Activated naive CD4-positive, alpha-beta T cell treated with anti-CD3 and anti-CD28 coated beads, Interleukin-2, amount 50 U/mL, for 72 hours (primary cell): Measurements from ENCODE around the gene RGS7BP. TPM values are rescaled to one million over a fixed set of nuclear protein-coding genes. Genes with fewer than 3 reads are reported as not detected.
"Not testable (repeated sequence)": the region's sequence is repeated elsewhere in the genome, so short reads cannot be mapped to it uniquely, and the experiment has no call there.

Source experiments
- ATAC-seq, 2 donors: fragments of 150-1000 bp; cut with Tn5 transposase; 2 replicates each; pipeline ENCODE4 v1.10.0; 2021; ENCODE audit warnings: mild to moderate bottlenecking in 2 of 2, moderate library complexity in 2 of 2
- DNase-seq, 2 donors: peaks; one replicate each; pipeline ENCODE4 v3.0.0; 2021 to 2022; ENCODE audit warnings: low spot score in 2 of 2
- H3K27ac Mint-ChIP-seq, 2 donors: one replicate each; pipeline ENCODE4 v1.8.0; 2022; ENCODE audit warnings: mild to moderate bottlenecking in 2 of 2, mixed read lengths in 2 of 2
- H3K36me3 Mint-ChIP-seq, 2 donors: one replicate each; pipeline ENCODE4 v1.8.0; 2022; ENCODE audit warnings: mixed read lengths in 2 of 2
- H3K9me3 Mint-ChIP-seq, 2 donors: one replicate each; pipeline ENCODE4 v1.8.0; 2022; ENCODE audit warnings: mixed read lengths in 2 of 2
- total RNA-seq, 2 donors: library from RNA; stranded (reverse); gene quantifications; one replicate each; pipeline ENCODE4 v1.2.3, GENCODE V29; 2022

RGS7BP gene
- total RNA-seq, 2 donors from 2014 or later = not detected

GRCh38 chr5:64526734-64527439, 21.1 kb downstream of the RGS7BP start:
- no peaks in the 10 kb centered on the region for H3K36me3 Mint-ChIP-seq
- no peak overlapping the region for H3K27ac Mint-ChIP-seq
- peaks cover 0 to 3% of the 10 kb centered on the region in 2 donors for H3K9me3 Mint-ChIP-seq
- ATAC-seq (no peak), DNase-seq (no peak)

- DNase-seq = no peak
- H3K27ac Mint-ChIP-seq = no peak overlapping the region
- no peak for ATAC-seq
- H3K36me3 Mint-ChIP-seq = no peaks in the 10 kb centered on the region
- no peaks in the 10 kb centered on the region for H3K9me3 Mint-ChIP-seq
These were observed 24.3 kb downstream of the RGS7BP start for GRCh38 chr5:64530076-64530475.

- Mint-ChIP-seq H3K9me3 (no peaks in the 10 kb centered on the region), H3K36me3 (no peaks in the 10 kb centered on the region), H3K27ac (no peak overlapping the region)
- ATAC-seq (no peak), DNase-seq (no peak)
These were observed 26.4 kb downstream of the RGS7BP start for GRCh38 chr5:64532212-64532611.

- DNase-seq (no peak), ATAC-seq (no peak)
- Mint-ChIP-seq H3K36me3 (no peaks in the 10 kb centered on the region), H3K27ac (no peak overlapping the region), H3K9me3 (no peaks in the 10 kb centered on the region)
These were observed 26.8 kb downstream of the RGS7BP start for GRCh38 chr5:64532657-64533056.

GRCh38 chr5:64534033-64534432, 28.2 kb downstream of the RGS7BP start:
- no peak for ATAC-seq
- no peaks in the 10 kb centered on the region for H3K9me3 Mint-ChIP-seq
- H3K36me3 Mint-ChIP-seq = no peaks in the 10 kb centered on the region
- no peak overlapping the region for H3K27ac Mint-ChIP-seq
- no peak for DNase-seq

GRCh38 chr5:64557911-64558310, 52.1 kb downstream of the RGS7BP start:
- Mint-ChIP-seq H3K36me3 (peaks cover 0 to 10% of the 10 kb centered on the region in 2 donors), H3K9me3 (peaks cover 13% of the 10 kb centered on the region in 2 donors), H3K27ac (no peak overlapping the region)
- DNase-seq (no peak), ATAC-seq (no peak)

- DNase-seq, ATAC-seq, H3K27ac Mint-ChIP-seq: not testable (repeated sequence)
- Mint-ChIP-seq H3K9me3 (peaks cover 13% of the 10 kb centered on the region in 2 donors), H3K36me3 (peaks cover 0 to 10% of the 10 kb centered on the region in 2 donors)
These were observed 52.8 kb downstream of the RGS7BP start for GRCh38 chr5:64558641-64559040.

- Mint-ChIP-seq H3K9me3 (no peaks in the 10 kb centered on the region), H3K36me3 (no peaks in the 10 kb centered on the region), H3K27ac (no peak overlapping the region)
- ATAC-seq = no peak
- no peak for DNase-seq
These were observed 60.6 kb downstream of the RGS7BP start for GRCh38 chr5:64566310-64566916.

GRCh38 chr5:64569858-64570257, 64.0 kb downstream of the RGS7BP start:
- Mint-ChIP-seq H3K36me3 (no peaks in the 10 kb centered on the region), H3K27ac (no peak overlapping the region), H3K9me3 (no peaks in the 10 kb centered on the region)
- no peak for DNase-seq
- ATAC-seq = no peak

- H3K36me3 Mint-ChIP-seq = no peaks in the 10 kb centered on the region
These were observed 64.7 kb downstream of the RGS7BP start for GRCh38 chr5:64570395-64570996.

GRCh38 chr5:64575561-64575960, 69.7 kb downstream of the RGS7BP start:
- H3K9me3 Mint-ChIP-seq = no peaks in the 10 kb centered on the region
- no peaks in the 10 kb centered on the region for H3K36me3 Mint-ChIP-seq
- DNase-seq = no peak
- no peak overlapping the region for H3K27ac Mint-ChIP-seq
- no peak for ATAC-seq

More at GRCh38 chr5:64570395-64570996, 64.7 kb downstream of the RGS7BP start:
- no peak for DNase-seq
- Mint-ChIP-seq H3K27ac (no peak overlapping the region), H3K9me3 (no peaks in the 10 kb centered on the region)
- ATAC-seq = no peak

GRCh38 chr5:64576250-64576649, 70.4 kb downstream of the RGS7BP start:
- Mint-ChIP-seq H3K9me3 (no peaks in the 10 kb centered on the region), H3K27ac (no peak overlapping the region), H3K36me3 (no peaks in the 10 kb centered on the region)
- ATAC-seq (no peak), DNase-seq (no peak)

- no peaks in the 10 kb centered on the region for H3K36me3 Mint-ChIP-seq
- H3K9me3 Mint-ChIP-seq = no peaks in the 10 kb centered on the region
- H3K27ac Mint-ChIP-seq = no peak overlapping the region
- DNase-seq = no peak
- no peak for ATAC-seq
These were observed 79.8 kb downstream of the RGS7BP start for GRCh38 chr5:64585646-64586045.

- DNase-seq = no peak
- no peak for ATAC-seq
- H3K36me3 Mint-ChIP-seq = no peaks in the 10 kb centered on the region
- no peak overlapping the region for H3K27ac Mint-ChIP-seq
- no peaks in the 10 kb centered on the region for H3K9me3 Mint-ChIP-seq
These were observed 81.6 kb downstream of the RGS7BP start for GRCh38 chr5:64587370-64587769.

GRCh38 chr5:64592730-64593341, 87.0 kb downstream of the RGS7BP start:
- Mint-ChIP-seq H3K27ac (no peak overlapping the region), H3K9me3 (no peaks in the 10 kb centered on the region), H3K36me3 (no peaks in the 10 kb centered on the region)
- ATAC-seq (no peak), DNase-seq (no peak)

GRCh38 chr5:64594025-64594424, 88.2 kb downstream of the RGS7BP start:
- no peaks in the 10 kb centered on the region for H3K9me3 Mint-ChIP-seq
- DNase-seq (no peak), ATAC-seq (no peak)
- no peaks in the 10 kb centered on the region for H3K36me3 Mint-ChIP-seq
- no peak overlapping the region for H3K27ac Mint-ChIP-seq

GRCh38 chr5:64594601-64595000, 88.8 kb downstream of the RGS7BP start:
- DNase-seq (no peak), ATAC-seq (no peak)
- Mint-ChIP-seq H3K9me3 (no peaks in the 10 kb centered on the region), H3K27ac (no peak overlapping the region), H3K36me3 (no peaks in the 10 kb centered on the region)
